Measurements from ENCODE around the gene CCDC28B.

GRCh38 chr1:32197837-32198236 lies 2.6 kb upstream of the CCDC28B start:
- TF ChIP-seq, protein P1, sequence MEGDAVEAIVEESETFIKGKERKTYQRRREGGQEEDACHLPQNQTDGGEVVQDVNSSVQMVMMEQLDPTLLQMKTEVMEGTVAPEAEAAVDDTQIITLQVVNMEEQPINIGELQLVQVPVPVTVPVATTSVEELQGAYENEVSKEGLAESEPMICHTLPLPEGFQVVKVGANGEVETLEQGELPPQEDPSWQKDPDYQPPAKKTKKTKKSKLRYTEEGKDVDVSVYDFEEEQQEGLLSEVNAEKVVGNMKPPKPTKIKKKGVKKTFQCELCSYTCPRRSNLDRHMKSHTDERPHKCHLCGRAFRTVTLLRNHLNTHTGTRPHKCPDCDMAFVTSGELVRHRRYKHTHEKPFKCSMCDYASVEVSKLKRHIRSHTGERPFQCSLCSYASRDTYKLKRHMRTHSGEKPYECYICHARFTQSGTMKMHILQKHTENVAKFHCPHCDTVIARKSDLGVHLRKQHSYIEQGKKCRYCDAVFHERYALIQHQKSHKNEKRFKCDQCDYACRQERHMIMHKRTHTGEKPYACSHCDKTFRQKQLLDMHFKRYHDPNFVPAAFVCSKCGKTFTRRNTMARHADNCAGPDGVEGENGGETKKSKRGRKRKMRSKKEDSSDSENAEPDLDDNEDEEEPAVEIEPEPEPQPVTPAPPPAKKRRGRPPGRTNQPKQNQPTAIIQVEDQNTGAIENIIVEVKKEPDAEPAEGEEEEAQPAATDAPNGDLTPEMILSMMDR (IDR thresholded peaks at IDR 0.05 in 8 of 11, conservative IDR thresholded peaks at IDR 0.05 in 3 of 11), result no peak
- peak in 1 of 3 donors; percentile 63 for TF ChIP-seq POLR2AphosphoS5 (IDR thresholded peaks at IDR 0.05)

All from spleen (tissue), 7 donors.